Cardiac fibroblast (primary cell): ENCODE measurements around the gene FNIP2.

Experiments
- DNase-seq, 2 donors: peaks; one replicate each; pipeline versions ENCODE4 v3.0.0 to v3.0.0-alpha.2; 2010; ENCODE audit warnings: low read depth in 2 of 2
- H3K4me3 ChIP-seq, 2 donors: replicated peaks in 1 of 2; 1 replicate in 1 of 2; 2 replicates in 1 of 2; pipeline ENCODE4 v1.5.1; 2011; ENCODE audit warnings: low read depth in 2 of 2, low read length in 2 of 2, mild to moderate bottlenecking in 2 of 2, moderate library complexity in 1 of 2
- TF ChIP-seq, protein P1 (sequence below): IDR thresholded peaks from one replicate; pipeline ENCODE4 v1.5.1; 2011; ENCODE audit warnings: low read depth, mild to moderate bottlenecking, low read length, inconsistent platforms

Gene FNIP2

DNA sequence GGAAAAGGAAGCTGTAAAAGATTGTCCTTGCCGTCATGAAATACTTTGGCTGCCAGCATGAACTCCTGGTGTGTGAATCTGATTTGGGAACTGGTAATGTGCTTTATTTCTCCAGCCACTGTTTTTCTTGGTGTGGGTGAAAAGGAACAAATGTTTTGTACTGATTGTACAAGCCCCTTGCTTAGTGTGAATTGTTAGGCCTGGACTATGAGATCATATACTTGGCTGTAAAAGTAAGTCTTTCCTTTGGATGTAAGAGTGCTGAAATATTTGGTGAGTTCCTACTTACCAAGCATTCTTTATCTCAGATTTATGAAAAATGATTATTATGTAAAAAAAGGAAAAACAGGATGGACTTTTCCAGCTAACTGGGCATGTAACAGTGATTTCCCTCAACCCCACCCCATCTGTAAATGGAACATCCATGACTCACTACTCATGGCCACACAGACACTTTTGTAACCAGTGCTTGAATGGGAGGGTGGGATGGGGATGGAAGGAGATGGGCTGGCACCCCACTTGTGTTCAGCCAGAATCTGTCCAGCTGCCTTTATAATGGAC is 6.3 kb downstream of the FNIP2 start:
- H3K4me3 ChIP-seq: no peak overlapping the region
- TF ChIP-seq, protein P1, sequence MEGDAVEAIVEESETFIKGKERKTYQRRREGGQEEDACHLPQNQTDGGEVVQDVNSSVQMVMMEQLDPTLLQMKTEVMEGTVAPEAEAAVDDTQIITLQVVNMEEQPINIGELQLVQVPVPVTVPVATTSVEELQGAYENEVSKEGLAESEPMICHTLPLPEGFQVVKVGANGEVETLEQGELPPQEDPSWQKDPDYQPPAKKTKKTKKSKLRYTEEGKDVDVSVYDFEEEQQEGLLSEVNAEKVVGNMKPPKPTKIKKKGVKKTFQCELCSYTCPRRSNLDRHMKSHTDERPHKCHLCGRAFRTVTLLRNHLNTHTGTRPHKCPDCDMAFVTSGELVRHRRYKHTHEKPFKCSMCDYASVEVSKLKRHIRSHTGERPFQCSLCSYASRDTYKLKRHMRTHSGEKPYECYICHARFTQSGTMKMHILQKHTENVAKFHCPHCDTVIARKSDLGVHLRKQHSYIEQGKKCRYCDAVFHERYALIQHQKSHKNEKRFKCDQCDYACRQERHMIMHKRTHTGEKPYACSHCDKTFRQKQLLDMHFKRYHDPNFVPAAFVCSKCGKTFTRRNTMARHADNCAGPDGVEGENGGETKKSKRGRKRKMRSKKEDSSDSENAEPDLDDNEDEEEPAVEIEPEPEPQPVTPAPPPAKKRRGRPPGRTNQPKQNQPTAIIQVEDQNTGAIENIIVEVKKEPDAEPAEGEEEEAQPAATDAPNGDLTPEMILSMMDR: no peak
- DNase-seq: peak; percentile 78 to 86

DNA sequence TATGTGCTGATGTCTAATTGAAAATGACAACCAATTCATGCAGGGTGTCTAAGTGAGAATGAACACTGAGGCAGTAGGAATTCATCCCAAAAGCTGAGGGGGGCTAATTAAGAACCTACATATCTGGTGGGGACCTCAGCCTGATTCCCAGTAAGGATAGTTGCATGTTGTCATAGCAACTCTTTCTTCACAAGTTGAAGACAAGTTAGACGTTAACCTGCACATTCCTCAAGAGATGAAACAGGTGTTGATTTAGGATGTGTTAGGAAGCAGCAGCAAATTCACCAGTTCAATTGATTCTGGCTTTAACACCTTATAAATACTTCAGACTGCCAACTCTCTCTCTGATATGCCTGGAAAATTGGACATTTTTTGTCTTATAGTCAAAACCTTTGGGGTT is 7.3 kb downstream of the FNIP2 start:
- TF ChIP-seq, protein P1: no peak
- no peak overlapping the region for H3K4me3 ChIP-seq
- no peak for DNase-seq

DNA sequence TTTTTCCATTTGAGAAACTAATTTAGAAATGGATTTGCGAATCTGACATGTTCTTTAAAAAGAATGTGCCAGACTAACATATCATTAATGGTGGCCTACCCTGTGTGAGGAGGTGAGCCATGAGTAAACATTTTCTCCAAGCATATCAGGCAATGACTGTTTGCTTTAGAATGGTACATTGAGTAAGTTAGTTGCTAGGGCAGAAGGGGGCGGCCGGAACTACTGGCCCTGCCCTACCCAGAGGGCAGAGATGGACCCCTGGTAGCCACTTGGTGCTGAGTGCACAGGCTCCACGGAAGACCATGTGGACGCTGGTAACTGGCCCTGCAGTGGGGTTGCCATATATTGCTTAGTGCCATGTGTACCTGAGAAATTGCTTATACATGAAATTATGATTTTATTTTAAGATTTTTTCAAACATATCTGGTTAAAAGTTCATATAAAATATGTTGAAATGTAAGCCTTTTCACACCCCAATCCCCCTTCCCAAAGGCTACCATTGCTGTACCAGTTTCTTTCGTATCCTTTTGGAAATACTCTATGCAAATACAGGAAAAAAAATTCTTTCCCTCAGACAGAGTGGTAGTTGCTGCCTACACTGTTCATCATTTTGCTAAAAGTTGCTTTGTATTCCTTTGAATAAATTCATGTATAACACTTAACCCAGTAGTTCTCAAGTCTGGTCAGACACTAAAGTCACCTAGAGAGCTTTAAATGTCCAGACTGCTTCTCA is 8.8 kb downstream of the FNIP2 start:
- no peak overlapping the region for H3K4me3 ChIP-seq
- TF ChIP-seq, protein P1: no peak
- DNase-seq: peak in 1 of 2 donors; percentile 19

DNA sequence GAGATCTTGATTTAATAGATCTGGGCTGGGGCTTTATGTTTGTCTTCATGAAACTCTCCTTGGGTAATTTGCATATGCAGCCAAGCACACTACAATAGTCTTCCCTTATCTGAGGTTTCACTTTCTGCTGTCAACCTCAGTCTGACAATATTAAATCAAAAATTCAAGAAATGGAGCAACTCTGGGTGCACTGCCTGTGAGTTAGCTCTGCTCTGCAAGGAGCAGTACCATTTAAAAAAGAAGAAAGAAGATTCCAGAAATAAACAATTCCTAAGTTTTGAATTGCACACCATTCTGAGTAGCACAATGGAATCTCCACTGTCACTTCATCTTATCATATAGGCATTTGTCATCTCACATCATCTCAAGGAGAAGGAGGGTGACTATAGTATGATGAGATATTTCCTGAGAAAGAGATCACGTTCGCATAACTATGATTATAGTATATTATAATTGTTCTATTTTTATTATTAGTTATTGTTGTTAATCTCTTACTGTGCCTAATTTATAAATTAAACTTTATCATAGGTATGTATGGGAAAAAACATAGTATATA is 9.4 kb downstream of the FNIP2 start:
- no peak overlapping the region for H3K4me3 ChIP-seq
- TF ChIP-seq, protein P1: no peak
- no peak for DNase-seq

DNA sequence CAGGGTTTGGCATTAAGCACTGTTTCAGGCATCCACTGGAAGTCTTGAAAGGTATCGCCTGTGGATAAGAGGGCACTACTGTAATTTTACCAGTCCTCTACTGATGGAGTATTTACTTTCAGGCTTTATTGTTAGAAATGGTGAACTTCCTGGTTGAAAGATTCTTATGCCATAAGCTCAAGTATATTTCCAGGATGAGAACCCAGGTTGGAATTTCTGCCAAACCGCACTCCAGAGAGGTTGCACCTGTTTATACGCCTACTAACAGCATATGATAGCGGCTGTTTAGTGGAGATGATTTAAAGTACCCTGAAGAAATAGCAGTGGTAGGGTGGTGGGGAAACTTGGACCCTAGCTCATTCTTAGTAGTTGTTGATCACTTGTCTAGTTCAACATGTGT is 9.9 kb downstream of the FNIP2 start:
- TF ChIP-seq, protein P1: no peak
- no peak for DNase-seq
- H3K4me3 ChIP-seq: no peak overlapping the region

DNA sequence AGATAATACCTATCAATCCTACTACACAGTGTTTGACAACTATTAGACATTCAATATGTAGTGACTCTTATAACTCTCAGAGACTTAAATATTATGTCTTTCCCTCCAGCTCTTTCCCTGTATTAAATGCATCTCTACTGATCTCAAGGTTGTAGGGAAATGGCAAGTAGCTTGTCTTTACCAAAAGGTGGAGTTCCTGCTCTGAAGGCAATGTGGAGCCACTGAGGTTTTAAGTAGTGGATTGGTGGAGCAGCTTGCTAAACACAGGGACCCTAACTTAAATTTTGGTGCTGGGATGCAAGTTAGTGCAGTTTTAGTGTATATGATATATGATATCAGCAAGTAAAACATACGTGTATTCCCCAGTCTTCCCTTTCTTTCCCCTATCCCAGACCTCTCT is 13.1 kb downstream of the FNIP2 start:
- no peak for DNase-seq
- TF ChIP-seq, protein P1: no peak
- H3K4me3 ChIP-seq: no peak overlapping the region
